ENCODE data around the gene LIMD2.
A peak's percentile ranks its signal among the peaks of the same experiment; 100 is the strongest.

LIMD2 gene

DNA sequence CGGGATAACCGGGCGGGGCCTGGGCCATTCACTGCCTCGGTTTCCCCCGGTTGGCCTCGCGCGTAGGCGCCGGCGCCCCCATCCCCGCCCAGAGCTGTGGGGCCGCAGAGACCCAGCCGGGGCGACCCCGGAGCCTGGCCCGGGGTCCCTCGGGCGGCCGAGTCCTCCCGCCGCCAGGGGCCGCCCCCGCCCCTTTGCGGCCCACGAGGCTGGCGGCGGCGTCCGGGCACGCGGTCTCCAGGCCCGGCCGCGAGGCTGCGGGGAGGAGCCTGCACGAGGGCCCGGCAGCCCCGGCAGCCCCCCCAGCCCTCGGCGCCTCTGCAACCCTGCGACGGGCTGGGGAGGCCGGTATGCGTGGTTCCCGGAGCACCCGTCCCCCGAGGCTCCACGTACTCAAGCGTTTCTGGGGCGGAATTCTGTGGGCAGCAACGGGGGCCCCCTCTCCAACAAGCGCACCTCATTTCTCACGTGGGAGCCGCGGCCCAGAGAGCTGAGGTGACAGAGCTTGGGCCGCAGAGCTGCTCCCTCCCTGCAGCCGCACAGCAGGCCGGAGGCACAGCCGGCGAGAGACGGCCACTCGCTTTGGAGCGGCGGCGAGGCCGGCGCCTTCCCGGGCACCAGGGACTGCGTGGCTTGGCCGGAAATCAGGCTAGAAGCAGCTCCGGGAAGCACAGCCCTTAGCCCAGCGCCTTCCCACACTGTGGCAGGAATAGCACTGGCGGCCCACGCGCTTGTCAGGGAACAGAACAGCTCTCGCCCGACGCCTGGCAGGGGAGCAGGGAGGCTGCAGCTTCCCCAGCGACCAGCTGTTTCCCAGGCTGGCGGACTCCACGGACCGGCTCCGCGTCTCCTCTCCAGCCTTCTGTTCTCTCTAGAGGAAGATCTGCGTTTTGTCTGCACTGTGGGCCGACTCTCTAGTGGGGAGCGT lies 867 bp upstream of the LIMD2 start:
- DNase-seq = peak; percentile 51

- peak; percentile 67 for DNase-seq
These were observed 863 bp downstream of the LIMD2 start for GRCh38 chr17:63698886-63699637.

- peak; percentile 28 for DNase-seq
These were observed 1.5 kb downstream of the LIMD2 start for GRCh38 chr17:63698381-63698885.

- peak; percentile 65 for DNase-seq
These were observed 2.3 kb downstream of the LIMD2 start for GRCh38 chr17:63697341-63698286.

- peak; percentile 20 for DNase-seq
These were observed 3.5 kb downstream of the LIMD2 start for GRCh38 chr17:63696381-63696961.

DNA sequence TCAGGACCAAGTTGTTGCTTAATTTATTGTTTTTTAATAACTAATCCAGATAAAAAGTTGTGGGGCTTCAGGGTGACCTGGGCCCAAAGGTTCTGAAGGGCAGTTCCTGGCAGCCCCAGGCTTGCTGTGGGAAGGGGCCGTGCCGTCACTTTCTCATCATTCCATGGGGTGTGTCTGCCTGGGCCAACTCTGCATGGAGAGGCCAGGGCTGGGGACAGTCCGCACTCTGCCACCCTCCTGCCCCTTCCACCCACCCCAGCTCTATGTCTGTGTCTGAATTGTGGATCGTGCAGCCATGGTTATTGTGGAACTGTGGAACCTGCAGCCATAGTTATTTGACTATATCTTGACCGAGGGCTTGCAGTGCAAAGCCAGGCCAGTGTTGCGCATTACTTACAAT lies 4.0 kb downstream of the LIMD2 start:
- DNase-seq = no peak

DNA sequence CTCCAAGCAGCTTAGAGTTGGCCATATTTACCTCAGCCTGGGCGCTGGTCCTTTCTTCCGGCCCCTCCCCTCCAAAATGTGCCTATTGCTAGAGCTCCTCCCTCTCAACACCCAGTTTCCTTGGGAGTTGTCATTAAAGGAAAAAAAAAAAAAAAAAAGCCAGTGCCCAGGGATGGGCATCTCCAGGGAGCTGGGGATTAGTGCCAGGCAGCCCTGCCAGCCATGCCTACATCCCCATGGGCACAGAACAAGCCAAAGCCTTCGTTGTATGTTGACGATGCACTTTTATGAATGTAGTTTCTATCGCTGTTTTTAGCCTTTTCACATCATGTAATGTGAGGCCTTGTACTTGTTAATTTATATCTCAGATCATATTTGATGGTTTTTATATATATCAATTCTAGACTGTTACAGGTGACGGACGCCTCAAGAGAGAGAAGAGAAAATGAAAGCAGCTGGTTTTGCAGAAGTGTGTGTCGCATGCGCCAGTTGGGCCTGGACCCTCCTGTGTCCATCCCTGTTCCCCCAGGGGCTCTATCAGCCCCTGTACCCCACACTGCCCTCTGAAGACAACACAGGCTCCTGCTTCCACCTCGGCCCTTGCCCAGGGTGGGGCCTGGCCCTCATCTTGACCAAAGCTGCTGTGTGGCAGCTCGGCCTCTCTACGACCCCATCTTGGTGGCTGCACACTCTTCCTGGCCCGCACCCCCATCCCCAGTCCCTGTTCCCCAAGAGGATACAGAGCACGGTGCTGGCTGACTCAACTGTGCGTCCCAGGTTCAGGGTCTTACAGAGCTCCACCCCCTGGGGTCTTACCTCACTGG lies 4.8 kb downstream of the LIMD2 start:
- no peak for DNase-seq

- DNase-seq = no peak
These were observed 5.5 kb downstream of the LIMD2 start for GRCh38 chr17:63694229-63694949.

DNA sequence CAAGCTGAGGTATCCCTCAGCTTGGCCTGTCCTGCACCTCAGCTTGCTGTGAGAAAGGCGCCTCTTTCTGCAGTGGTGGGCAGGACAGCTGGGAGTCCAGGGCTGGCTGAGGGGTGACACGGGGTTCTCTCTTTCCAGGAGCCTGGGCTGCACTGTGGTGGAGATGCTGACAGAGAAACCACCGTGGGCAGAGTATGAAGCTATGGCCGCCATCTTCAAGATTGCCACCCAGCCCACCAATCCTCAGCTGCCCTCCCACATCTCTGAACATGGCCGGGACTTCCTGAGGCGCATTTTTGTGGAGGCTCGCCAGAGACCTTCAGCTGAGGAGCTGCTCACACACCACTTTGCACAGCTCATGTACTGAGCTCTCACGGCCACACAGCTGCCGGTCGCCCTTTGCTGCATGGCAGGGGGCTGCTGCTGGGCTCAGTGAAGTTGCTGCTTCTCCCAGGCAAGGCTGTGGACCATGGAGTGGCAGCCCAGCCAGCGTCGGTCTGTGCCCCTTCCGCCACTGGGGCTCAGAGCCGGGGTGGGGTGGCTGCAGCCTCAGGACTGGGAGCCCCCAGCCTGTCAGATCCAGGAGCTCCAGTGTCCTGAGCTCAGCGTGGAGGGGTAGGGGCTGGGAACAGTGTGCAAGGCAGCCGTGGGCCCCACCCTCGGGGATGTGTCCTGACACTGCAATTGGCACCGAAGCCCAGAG lies 6.4 kb downstream of the LIMD2 start:
- DNase-seq = no peak

GRCh38 chr17:63692195-63692816 lies 7.6 kb downstream of the LIMD2 start:
- DNase-seq = no peak

DNA sequence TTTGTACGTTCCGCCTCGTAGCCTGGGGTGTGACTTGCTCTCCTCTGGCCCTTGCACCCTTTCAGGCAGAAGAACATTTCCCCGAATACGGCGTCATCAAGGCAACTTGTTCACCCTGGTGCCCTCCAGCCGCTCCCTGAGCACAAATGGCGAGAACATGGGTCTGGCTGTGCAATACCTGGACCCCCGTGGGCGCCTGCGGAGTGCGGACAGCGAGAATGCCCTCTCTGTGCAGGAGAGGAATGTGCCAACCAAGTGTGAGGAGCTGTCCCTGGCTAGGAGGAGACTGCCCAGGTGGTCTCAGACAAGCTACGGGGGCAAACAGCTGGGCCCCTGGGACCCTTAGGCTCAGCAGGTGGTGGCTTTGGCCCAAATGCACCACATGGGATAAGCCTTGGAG lies 10.4 kb downstream of the LIMD2 start:
- no peak for DNase-seq

GRCh38 chr17:63688396-63689020 lies 11.4 kb downstream of the LIMD2 start:
- no peak for DNase-seq

- no peak for DNase-seq
These were observed 13.7 kb downstream of the LIMD2 start for GRCh38 chr17:63686138-63686685.

DNA sequence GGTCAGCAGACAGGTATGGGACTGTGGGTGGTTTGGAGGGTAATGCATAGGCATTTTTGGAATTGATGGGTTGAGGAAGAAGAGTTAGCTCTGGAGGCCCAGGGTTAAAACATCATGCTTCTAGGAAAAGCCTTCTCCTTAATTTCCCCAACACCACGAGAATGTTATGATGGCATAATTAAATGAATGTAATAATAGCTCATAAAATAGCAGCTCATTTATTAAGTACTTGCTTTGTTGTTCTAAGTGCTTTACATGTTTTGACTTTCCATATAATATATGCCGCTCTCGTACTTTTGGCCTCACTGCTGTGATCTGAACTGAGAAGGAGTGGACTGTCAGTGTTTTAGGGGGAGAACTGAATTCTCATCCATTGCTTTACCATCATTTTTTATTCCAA lies 14.3 kb downstream of the LIMD2 start:
- no peak for DNase-seq

DNA sequence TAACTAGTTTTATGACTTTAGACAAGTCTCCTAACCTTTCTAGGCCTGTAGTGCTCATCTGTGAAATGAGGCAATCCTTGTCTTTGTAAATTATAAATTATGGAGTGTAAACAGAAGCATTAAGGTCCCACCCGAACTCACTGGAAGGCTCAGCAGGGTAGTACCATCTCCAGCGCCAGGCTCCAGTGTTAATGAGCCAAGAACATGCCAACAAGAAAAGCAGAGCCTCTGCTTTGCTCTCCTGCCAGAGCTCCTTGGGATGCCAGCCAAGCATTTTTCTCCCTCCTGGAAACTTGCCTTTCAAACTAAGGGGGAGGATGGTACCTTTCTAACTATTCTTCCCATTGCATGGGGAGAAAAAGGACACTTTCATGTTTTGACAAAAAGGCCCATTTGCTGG lies 14.9 kb downstream of the LIMD2 start:
- DNase-seq = no peak

DNA sequence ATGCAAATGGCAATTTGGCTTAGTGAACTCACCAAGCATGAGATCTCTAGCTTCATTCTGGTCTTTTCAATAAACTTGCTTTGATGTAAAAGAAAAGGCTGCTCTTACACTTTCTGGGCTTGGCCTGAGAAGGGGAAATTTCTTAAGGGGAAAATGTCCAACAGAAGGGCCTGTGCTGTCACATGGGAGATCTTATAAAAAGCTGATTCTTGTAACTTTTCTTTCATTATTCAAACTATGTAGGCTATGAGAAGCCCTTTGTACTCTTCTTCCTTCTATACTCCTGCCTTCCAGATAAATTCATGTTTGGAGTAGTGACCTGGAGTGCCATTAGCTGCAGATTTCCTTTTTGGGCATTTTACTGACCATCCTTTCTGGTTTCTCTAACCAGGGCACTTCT lies 16.9 kb downstream of the LIMD2 start:
- no peak for DNase-seq

DNA sequence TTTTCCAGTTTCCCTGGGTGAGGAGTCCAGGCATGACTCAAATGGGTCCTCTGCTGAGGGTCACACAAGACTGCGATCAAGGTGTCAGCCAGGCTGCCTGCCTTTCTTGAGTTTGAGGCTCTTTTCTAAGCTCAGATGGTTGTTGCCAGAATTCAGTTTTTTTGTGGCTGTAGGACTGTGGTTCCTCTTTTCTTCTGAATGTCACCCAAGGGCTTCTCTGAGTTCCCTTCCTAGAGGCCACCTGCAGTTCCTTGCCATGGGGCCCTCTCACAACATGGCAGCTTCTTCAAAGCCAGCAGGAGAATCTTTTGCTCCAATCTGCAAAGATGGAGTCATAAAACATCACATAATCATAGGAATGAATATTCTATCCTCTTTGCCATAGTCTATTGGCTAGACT lies 17.5 kb downstream of the LIMD2 start:
- no peak for DNase-seq

DNA sequence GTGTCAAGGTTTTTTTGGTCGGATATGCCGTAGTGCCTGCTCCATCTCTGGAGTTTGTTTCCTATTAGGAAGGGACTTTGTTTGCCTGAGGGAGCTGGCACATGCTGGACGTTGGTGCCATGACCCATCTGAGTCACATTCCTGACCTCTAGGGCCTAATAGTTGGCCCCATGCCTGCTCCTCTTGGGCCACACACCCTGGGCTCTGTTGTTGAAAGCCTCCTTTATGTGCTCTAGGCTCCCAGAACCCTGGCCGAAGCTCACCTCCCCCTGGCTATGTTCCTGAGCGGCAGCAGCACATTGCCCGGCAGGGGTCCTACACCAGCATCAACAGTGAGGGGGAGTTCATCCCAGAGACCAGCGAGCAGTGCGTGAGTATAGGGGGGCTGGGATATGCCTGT lies 18.4 kb downstream of the LIMD2 start:
- no peak for DNase-seq

- no peak for DNase-seq
These were observed 19.2 kb downstream of the LIMD2 start for GRCh38 chr17:63680700-63681099.

Measured in stimulated activated CD4-positive, alpha-beta T cell treated with anti-CD3 and anti-CD28 coated beads, Interleukin-12 subunit alpha, Interleukin-12 subunit beta, amount 100 ng/mL, for 4 hours (primary cell).